Activated CD4-positive, alpha-beta T cell treated with anti-CD3 and anti-CD28 coated beads for 36 hours (primary cell): Measurements from ENCODE around the gene ZNF107. TPM values are rescaled to one million over a fixed set of nuclear protein-coding genes. Genes with fewer than 3 reads are reported as not detected.
"Not testable (repeated sequence)": the region's sequence is repeated elsewhere in the genome, so short reads cannot be mapped to it uniquely, and the experiment has no call there.

ENCODE experiments used
- ATAC-seq: fragments of 200-7000 bp; cut with Tn5 transposase; one replicate; pipeline ENCODE4 v1.10.0; 2021; ENCODE audit warnings: mild to moderate bottlenecking, moderate library complexity
- CTCF ChIA-PET: fragments of 350-600 bp; sonication (Branson Sonifier 250); formaldehyde crosslinking; loops from one replicate; lab custom pipeline; 2021; ENCODE audit warnings: antibody characterized with exemption; lab: Charles Lee
- POLR2A ChIA-PET: fragments of 350-600 bp; sonication (Branson Sonifier 250); formaldehyde crosslinking; loops from one replicate; lab custom pipeline; 2021; ENCODE audit warnings: antibody characterized with exemption, inconsistent platforms; lab: Charles Lee
- DNase-seq: peaks from one replicate; pipeline ENCODE4 v3.0.0-alpha.2; 2020
- H3K27ac Mint-ChIP-seq: one replicate; pipeline ENCODE4 v1.8.0; 2021; ENCODE audit warnings: mixed read lengths
- H3K27me3 Mint-ChIP-seq: one replicate; pipeline ENCODE4 v1.8.0; 2021; ENCODE audit warnings: mixed read lengths
- H3K36me3 Mint-ChIP-seq: one replicate; pipeline ENCODE4 v1.8.0; 2021; ENCODE audit warnings: low read depth, mixed read lengths
- H3K4me1 Mint-ChIP-seq: one replicate; pipeline ENCODE4 v1.8.0; 2021; ENCODE audit warnings: mixed read lengths
- H3K4me3 Mint-ChIP-seq: one replicate; pipeline ENCODE4 v1.8.0; 2021; ENCODE audit warnings: mild to moderate bottlenecking, moderate library complexity, mixed read lengths
- H3K9me3 Mint-ChIP-seq: one replicate; pipeline ENCODE4 v1.8.0; 2021; ENCODE audit warnings: low read depth, mixed read lengths
- intact Hi-C, 2 experiments: fragments of 100-400 bp; cut with DNase I in 1 of 2; cut with micrococcal nuclease in 1 of 2; formaldehyde crosslinking; loops; one replicate each; pipeline versions ENCODE4 v1.14.2 to v1.15.1; 2022 to 2024; cut with DNase I, micrococcal nuclease
- microRNA-seq: library from miRNA; unstranded; fragments of <30 nt; microRNA quantifications from one replicate; pipeline ENCODE4 v1.2.0, GENCODE V29; 2021; ENCODE audit warnings: borderline replicate concordance
- total RNA-seq, 2 experiments: library from RNA; stranded (reverse); gene quantifications; one replicate each; pipeline ENCODE4 v1.2.3, GENCODE V29; 2021

The ZNF107 gene
- total RNA-seq, 2 experiments from 2014 or later, result 16.5 to 19.7 TPM

DNA sequence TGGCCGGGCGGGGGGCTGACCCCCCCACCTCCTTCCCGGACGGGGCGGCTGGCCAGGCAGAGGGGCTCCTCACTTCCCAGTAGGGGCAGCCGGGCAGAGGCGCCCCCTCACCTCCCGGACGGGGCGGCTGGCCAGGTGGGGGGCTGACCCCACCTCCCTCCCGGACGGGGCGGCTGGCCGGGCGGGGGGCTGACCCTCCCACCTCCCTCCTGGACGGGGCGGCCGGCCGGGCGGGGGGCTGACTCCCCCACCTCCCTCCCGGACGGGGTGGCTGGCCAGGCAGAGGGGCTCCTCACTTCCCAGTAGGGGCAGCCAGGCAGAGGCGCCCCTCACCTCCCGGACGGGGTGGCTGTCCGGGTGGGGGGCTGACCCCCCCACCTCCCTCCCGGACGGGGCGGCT lies 72.5 kb downstream of the ZNF107 start:
- DNase-seq, H3K27ac Mint-ChIP-seq, H3K27me3 Mint-ChIP-seq, POLR2A ChIA-PET, intact Hi-C loops, CTCF ChIA-PET, H3K4me3 Mint-ChIP-seq, ATAC-seq, H3K4me1 Mint-ChIP-seq, H3K36me3 Mint-ChIP-seq: not testable (repeated sequence)
- peaks cover 13% of the 10 kb centered on the region for H3K9me3 Mint-ChIP-seq

DNA sequence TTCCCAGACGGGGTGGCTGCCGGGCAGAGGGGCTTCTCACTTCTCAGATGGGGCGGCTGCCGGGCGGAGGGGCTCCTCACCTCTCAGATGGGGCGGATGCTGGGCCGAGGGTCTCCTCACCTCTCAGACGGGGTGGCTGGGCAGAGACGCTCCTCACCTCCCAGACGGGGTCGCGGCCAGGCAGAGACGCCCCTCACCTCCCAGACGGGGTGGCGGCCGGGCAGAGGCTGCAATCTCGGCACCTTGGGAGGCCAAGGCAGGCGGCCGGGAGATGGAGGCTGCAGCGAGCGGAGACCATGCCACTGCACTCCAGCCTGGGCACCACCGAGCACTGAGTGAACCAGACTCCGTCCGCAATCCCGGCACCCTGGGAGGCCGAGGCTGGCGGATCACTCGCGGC lies 73.0 kb downstream of the ZNF107 start:
- POLR2A ChIA-PET, H3K36me3 Mint-ChIP-seq, H3K27ac Mint-ChIP-seq, H3K27me3 Mint-ChIP-seq, DNase-seq, H3K4me3 Mint-ChIP-seq, H3K9me3 Mint-ChIP-seq, intact Hi-C loops, H3K4me1 Mint-ChIP-seq, ATAC-seq, CTCF ChIA-PET: not testable (repeated sequence)

DNA sequence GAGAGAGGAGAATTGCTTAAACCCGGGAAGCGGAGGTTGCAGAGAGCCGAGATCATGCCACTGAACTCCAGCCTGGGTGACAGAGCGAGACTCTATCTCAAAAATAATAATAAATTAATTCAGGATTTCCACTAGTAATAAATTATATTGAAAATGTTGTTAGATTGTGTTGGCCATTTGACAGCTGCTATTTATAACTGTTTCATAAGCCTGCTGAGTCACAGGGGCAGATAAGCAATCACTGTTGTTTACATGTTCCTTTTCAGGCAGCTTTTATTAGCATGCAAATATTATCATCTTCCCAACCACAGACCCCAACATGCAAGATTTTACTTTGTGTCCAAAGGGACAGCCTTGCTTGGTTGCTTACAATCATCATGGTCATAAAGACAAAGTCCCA lies 78.7 kb downstream of the ZNF107 start:
- ATAC-seq, result no peak
- no peaks in the 10 kb centered on the region for H3K27me3 Mint-ChIP-seq

DNA sequence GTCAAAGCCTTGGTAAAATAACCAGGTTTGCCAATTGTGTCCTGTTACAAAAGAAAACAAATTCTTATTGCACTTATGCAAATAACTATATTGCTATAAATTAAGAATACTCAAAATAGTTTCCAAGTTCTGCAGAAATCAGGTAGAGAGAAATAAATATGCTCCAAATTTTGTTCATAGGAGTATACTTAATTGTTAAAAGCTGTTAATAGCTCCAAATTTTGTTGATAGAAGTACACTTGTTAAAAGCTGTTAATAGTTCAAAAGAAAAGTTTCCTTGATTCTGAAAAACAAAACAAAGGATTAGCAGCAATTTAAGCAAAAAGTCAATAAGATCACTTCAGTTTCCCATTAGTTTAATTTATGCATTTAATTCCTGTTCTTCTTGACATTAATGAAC lies 81.9 kb downstream of the ZNF107 start:
- Mint-ChIP-seq H3K9me3 (peaks cover 6% of the 10 kb centered on the region), H3K36me3 (no peaks in the 10 kb centered on the region), H3K4me1 (no peaks in the 10 kb centered on the region), H3K4me3 (no peak overlapping the region), H3K27ac (no peak overlapping the region), H3K27me3 (no peaks in the 10 kb centered on the region)
- ATAC-seq (no peak), DNase-seq (no peak)
- intact Hi-C loops, result no loop called here
- ChIA-PET POLR2A (no interaction called here), CTCF (no interaction called here)

More for the DNA sequence above, 78.7 kb downstream of the ZNF107 start:
- Mint-ChIP-seq H3K9me3 (peaks cover 12% of the 10 kb centered on the region), H3K4me3 (no peak overlapping the region), H3K36me3 (no peaks in the 10 kb centered on the region), H3K4me1 (no peaks in the 10 kb centered on the region), H3K27ac (no peak overlapping the region)
- ChIA-PET POLR2A (no interaction called here), CTCF (no interaction called here)
- no peak for DNase-seq
- intact Hi-C loops, result no loop called here

DNA sequence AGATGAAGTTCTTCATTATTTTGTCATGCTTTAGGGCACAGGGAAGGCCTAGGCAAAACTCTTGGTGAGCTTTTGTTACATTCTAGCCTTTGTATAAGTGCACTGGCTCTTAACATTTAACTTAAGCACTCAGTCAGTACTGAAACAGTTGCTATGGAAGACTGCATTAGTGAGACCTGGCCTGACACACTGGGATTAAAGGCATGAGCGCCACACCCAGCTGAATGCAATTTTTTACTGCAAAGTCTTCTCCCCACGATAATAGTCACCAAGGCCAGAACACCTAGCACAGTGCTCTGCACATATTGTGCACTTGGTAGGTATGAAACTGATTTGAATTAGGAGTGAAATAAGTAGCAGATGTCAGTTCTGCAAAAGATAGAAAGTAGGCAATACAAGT lies 87.1 kb downstream of the ZNF107 start:
- Mint-ChIP-seq H3K4me1 (no peaks in the 10 kb centered on the region), H3K9me3 (peaks cover 2% of the 10 kb centered on the region), H3K27ac (no peak overlapping the region), H3K36me3 (no peaks in the 10 kb centered on the region), H3K27me3 (no peaks in the 10 kb centered on the region), H3K4me3 (no peak overlapping the region)
- ATAC-seq, result no peak
- DNase-seq, result no peak
- ChIA-PET POLR2A (no interaction called here), CTCF (no interaction called here)
- intact Hi-C loops, result no loop called here

DNA sequence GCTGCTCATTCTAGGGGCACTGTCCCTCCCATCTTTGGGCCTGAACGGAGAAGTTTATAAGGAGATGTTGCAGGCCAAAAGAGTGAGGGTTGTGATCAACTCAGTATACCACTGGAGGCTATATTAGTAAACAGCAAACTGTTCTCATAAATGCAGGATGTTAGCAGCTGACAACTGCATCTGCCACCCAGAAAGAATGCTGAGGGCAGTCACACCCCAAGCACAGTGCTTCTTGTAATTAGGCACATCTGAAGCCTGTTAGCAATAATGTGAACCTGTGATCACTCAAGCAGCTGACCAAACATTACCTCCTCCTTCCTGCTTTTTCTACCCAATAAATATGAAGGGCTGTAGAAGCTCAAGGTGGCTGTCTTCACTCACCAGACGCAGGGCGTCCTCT lies 89.9 kb downstream of the ZNF107 start:
- Mint-ChIP-seq H3K27ac (no peak overlapping the region), H3K36me3 (no peaks in the 10 kb centered on the region), H3K9me3 (peaks cover 2% of the 10 kb centered on the region), H3K4me1 (no peaks in the 10 kb centered on the region), H3K27me3 (no peaks in the 10 kb centered on the region), H3K4me3 (no peak overlapping the region)
- intact Hi-C loops, result no loop called here
- ATAC-seq, result no peak
- CTCF ChIA-PET, result no interaction called here
- POLR2A ChIA-PET, result no interaction called here
- no peak for DNase-seq

DNA sequence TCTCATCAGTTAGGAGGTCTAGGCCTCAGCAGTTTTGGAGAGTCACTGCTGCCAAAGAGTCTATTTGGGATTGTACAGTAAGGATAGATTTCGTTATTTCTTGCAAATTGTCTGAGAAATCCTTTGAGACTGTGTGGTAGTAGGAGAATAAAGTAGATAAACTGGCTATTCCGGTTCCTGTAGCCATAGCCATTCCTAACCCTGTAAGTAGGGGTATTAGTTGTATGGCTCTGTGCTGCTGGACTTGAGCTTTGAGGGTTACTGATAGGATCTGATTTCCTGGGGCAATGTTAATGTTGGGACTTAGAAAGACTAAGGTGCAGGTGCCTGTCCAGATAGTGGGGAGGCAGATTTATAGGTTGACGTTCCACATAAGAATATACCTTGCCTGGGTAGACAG lies 92.2 kb downstream of the ZNF107 start:
- no peak overlapping the region for H3K4me3 Mint-ChIP-seq
- DNase-seq, result no peak
- ATAC-seq, result no peak
- H3K4me1 Mint-ChIP-seq, result no peaks in the 10 kb centered on the region
- CTCF ChIA-PET, result no interaction called here
- no peaks in the 10 kb centered on the region for H3K9me3 Mint-ChIP-seq
- intact Hi-C loops, result no loop called here
- POLR2A ChIA-PET, result no interaction called here
- no peaks in the 10 kb centered on the region for H3K36me3 Mint-ChIP-seq
- H3K27ac Mint-ChIP-seq, result no peak overlapping the region
- H3K27me3 Mint-ChIP-seq, result no peaks in the 10 kb centered on the region

Small RNA genes within 50 kb of the gene (microRNA-seq; reads per million reads assigned to microRNA genes)
- gene MIR6839, result not detected

Other genes with a start within 250 kb of the ZNF107 start
- gene ZNF680, start 103.1 kb upstream of the ZNF107 start, total RNA-seq, result 10 to 100 TPM; 12.5 to 12.6 TPM
- gene ZNF138, start 128.3 kb downstream of the ZNF107 start, total RNA-seq, result 10 to 100 TPM; 12.0 to 19.6 TPM
- gene ZNF273, start 237.1 kb downstream of the ZNF107 start, total RNA-seq, result 10 to 100 TPM; 12.5 to 13.3 TPM